ENCODE results near the gene GID8. TPM values are rescaled to one million over a fixed set of nuclear protein-coding genes. Genes with fewer than 3 reads are reported as not detected.

The GID8 gene
- total and polyA plus RNA-seq, 2 of the 13 experiments (the other 11 are each of a cell fraction or from before 2014, with no cell fraction given), result 39.6 to 59.8 TPM

DNA sequence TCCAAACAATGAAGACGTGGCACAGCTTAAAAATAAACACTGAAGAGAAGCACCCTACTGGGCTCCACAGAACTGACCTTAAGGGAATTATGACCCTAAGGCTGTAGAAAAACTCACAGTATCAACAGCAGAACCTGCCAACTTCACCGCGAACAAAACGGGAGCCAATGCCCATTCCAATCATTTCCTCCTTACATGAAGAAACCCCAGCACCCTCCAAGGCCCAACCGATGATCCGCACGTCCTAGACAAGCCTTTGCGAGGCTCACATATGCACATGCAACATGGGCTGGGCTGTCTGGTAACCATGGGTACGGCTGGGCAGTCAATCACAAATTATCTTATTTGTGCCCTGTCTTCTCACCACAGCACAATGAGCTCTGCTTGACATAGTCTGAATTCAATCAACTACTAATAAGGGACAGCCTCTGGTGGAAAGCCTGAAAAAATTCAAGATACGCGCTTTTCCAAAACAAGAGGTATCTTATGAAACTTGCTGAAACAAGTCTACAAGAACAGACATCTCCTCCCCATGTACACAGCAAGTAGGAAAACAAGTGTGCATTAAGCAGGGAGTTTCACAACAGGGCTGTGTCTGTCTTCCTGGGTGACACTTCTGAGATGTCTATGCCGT is 13.4 kb upstream of the GID8 start (continued):
- TF ChIP-seq, protein P1, sequence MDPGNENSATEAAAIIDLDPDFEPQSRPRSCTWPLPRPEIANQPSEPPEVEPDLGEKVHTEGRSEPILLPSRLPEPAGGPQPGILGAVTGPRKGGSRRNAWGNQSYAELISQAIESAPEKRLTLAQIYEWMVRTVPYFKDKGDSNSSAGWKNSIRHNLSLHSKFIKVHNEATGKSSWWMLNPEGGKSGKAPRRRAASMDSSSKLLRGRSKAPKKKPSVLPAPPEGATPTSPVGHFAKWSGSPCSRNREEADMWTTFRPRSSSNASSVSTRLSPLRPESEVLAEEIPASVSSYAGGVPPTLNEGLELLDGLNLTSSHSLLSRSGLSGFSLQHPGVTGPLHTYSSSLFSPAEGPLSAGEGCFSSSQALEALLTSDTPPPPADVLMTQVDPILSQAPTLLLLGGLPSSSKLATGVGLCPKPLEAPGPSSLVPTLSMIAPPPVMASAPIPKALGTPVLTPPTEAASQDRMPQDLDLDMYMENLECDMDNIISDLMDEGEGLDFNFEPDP (CRISPR knock-in tag; conservative IDR thresholded peaks at IDR 0.05), result no peak
- TF ChIP-seq SP1 (IDR thresholded peaks at IDR 0.05) (no peak), SP1 (CRISPR knock-in tag; IDR thresholded peaks at IDR 0.05) (no peak), MED1 (CRISPR knock-in tag; IDR thresholded peaks at IDR 0.05) (peak; percentile 12; the same call in 1 of the 2 replicates), RORA (CRISPR knock-in tag; IDR thresholded peaks at IDR 0.05) (no peak), AHR (CRISPR knock-in tag; IDR thresholded peaks at IDR 0.05) (peak; percentile 55; the same call in 1 of the 2 replicates), ZBTB20 (CRISPR knock-in tag; IDR thresholded peaks at IDR 0.05; ENCODE audit: borderline replicate concordance, low read depth) (peak; percentile 21; the same call in 1 of the 2 replicates), ZNF772 (CRISPR knock-in tag; IDR thresholded peaks at IDR 0.05) (0 out of 2 replicates have a peak, but pooled peaks have one; percentile 49), HDAC1 (CRISPR knock-in tag; IDR thresholded peaks at IDR 0.05) (peak; percentile 24; the same call in 1 of the 2 replicates), ZKSCAN8 (CRISPR knock-in tag; IDR thresholded peaks at IDR 0.05; ENCODE audit: borderline replicate concordance) (0 out of 2 replicates have a peak, but pooled peaks have one; percentile 9), GABPB1 (CRISPR knock-in tag; IDR thresholded peaks at IDR 0.05) (no peak), ZNF136 (CRISPR knock-in tag; IDR thresholded peaks at IDR 0.05; ENCODE audit: low read depth) (no peak), SOX6 (IDR thresholded peaks at IDR 0.05) (no peak), SOX6 (CRISPR knock-in tag; IDR thresholded peaks at IDR 0.05) (peak; percentile 34; the same call in 1 of the 2 replicates), ZFP37 (CRISPR knock-in tag; IDR thresholded peaks at IDR 0.05; ENCODE audit: borderline replicate concordance) (peak; percentile 29; the same call in 1 of the 2 replicates), THAP11 (CRISPR knock-in tag; IDR thresholded peaks at IDR 0.05) (no peak)
- TF ChIP-seq, protein P2, sequence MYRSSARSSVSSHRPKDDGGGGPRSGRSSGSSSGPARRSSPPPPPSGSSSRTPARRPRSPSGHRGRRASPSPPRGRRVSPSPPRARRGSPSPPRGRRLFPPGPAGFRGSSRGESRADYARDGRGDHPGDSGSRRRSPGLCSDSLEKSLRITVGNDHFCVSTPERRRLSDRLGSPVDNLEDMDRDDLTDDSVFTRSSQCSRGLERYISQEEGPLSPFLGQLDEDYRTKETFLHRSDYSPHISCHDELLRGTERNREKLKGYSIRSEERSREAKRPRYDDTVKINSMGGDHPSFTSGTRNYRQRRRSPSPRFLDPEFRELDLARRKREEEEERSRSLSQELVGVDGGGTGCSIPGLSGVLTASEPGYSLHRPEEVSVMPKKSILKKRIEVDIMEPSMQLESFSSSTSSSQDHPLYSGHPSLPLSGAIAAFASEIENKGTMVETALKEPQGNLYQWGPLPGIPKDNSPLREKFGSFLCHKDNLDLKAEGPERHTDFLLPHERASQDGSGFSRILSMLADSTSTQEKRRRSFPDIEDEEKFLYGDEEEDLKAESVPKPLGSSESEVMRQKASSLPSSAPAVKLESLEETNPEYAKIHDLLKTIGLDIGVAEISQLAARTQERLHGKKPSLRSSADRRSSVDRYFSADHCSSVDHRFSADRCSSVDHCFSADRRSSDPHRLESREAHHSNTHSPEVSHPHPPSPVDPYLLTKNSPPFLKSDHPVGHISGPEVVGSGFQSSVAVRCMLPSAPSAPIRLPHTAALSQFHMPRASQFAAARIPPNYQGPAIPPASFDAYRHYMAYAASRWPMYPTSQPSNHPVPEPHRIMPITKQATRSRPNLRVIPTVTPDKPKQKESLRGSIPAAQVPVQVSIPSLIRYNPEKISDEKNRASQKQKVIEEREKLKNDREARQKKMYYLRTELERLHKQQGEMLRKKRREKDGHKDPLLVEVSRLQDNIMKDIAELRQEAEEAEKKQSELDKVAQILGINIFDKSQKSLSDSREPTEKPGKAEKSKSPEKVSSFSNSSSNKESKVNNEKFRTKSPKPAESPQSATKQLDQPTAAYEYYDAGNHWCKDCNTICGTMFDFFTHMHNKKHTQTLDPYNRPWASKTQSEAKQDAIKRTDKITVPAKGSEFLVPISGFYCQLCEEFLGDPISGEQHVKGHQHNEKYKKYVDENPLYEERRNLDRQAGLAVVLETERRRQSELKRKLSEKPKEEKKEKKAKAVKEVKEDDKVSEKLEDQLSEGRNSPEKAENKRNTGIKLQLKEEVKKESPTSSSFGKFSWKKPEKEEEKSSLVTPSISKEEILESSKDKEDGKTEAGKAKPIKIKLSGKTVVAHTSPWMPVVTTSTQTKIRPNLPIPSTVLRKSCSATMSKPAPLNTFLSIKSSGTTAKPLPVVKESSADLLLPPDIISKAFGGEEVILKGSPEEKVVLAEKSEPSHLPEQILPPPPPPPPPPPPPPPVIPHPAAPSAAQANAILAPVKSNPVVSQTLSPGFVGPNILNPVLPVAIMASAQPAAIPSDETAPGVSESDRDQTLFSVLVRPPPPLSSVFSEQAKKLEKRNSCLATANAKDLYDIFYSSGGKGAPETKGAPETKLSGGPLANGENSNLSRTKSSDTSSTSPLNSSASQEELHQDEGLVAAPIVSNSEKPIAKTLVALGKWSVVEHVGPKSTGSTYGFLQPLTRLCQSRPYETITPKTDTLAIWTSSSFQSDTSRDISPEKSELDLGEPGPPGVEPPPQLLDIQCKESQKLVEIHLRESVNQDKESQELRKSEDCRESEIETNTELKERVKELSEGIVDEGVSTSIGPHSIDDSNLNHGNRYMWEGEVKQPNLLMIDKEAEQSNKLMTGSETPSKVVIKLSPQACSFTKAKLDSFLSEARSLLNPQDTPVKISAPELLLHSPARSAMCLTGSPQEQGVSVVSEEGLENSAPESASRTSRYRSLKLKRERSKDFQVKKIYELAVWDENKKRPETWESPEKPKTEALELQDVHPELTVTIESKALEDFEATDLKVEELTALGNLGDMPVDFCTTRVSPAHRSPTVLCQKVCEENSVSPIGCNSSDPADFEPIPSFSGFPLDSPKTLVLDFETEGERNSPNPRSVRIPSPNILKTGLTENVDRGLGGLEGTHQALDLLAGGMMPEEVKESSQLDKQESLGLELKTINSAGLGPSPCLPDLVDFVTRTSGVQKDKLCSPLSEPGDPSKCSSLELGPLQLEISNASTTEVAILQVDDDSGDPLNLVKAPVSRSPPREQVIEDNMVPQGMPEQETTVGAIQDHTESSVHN (CRISPR knock-in tag; IDR thresholded peaks at IDR 0.05), result no peak
- TF ChIP-seq, protein P3, sequence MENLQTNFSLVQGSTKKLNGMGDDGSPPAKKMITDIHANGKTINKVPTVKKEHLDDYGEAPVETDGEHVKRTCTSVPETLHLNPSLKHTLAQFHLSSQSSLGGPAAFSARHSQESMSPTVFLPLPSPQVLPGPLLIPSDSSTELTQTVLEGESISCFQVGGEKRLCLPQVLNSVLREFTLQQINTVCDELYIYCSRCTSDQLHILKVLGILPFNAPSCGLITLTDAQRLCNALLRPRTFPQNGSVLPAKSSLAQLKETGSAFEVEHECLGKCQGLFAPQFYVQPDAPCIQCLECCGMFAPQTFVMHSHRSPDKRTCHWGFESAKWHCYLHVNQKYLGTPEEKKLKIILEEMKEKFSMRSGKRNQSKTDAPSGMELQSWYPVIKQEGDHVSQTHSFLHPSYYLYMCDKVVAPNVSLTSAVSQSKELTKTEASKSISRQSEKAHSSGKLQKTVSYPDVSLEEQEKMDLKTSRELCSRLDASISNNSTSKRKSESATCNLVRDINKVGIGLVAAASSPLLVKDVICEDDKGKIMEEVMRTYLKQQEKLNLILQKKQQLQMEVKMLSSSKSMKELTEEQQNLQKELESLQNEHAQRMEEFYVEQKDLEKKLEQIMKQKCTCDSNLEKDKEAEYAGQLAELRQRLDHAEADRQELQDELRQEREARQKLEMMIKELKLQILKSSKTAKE (CRISPR knock-in tag; IDR thresholded peaks at IDR 0.05; ENCODE audit: borderline replicate concordance), result 0 out of 2 replicates have a peak, but pooled peaks have one; percentile 25
